CD8-positive, alpha-beta memory T cell (primary cell): ENCODE measurements around the gene MAGEB17. TPM values are rescaled to one million over a fixed set of nuclear protein-coding genes. Genes with fewer than 3 reads are reported as not detected.
"Not testable (repeated sequence)": the region's sequence is repeated elsewhere in the genome, so short reads cannot be mapped to it uniquely, and the experiment has no call there.

Experiments
- CTCF ChIA-PET: fragments of 350-600 bp; sonication (Branson Sonifier 250); formaldehyde crosslinking; loops from one replicate; lab custom pipeline; 2021; ENCODE audit warnings: antibody characterized with exemption; lab: Charles Lee
- POLR2A ChIA-PET: fragments of 350-600 bp; sonication (Branson Sonifier 250); formaldehyde crosslinking; loops from one replicate; lab custom pipeline; 2021; ENCODE audit warnings: antibody characterized with exemption; lab: Charles Lee
- DNase-seq, 5 donors: peaks; one replicate each; pipeline versions ENCODE4 v3.0.0 to v3.0.0-alpha.2; 2020 to 2022; ENCODE audit warnings: mixed read lengths in 1 of 5
- H3K27ac ChIP-seq: one replicate; pipeline ENCODE4 v1.7.0; 2013; ENCODE audit warnings: low read depth, mild to moderate bottlenecking, low read length, moderate library complexity
- H3K27me3 ChIP-seq: 2 replicates; pipeline ENCODE4 v1.7.0; 2013; ENCODE audit warnings: low read length, mild to moderate bottlenecking; ENCODE audit not compliant: insufficient read depth, poor library complexity, severe bottlenecking
- H3K36me3 ChIP-seq: 2 replicates; pipeline ENCODE4 v1.7.0; 2013; ENCODE audit warnings: mild to moderate bottlenecking, low read length, moderate library complexity; ENCODE audit not compliant: insufficient read depth
- H3K4me1 ChIP-seq: 2 replicates; pipeline ENCODE4 v1.7.0; 2013; ENCODE audit warnings: mild to moderate bottlenecking, low read length, moderate library complexity; ENCODE audit not compliant: insufficient read depth
- H3K4me3 ChIP-seq: 2 replicates; pipeline ENCODE4 v1.7.0; 2013; ENCODE audit warnings: mild to moderate bottlenecking, low read length
- H3K9me3 ChIP-seq: 2 replicates; pipeline ENCODE4 v1.7.0; 2013; ENCODE audit warnings: mild to moderate bottlenecking, low read length
- H3K27ac Mint-ChIP-seq, 8 donors: one replicate each; pipeline ENCODE4 v1.8.0; 2020 to 2021; ENCODE audit warnings: mixed read lengths in 8 of 8, mild to moderate bottlenecking in 6 of 8, inconsistent platforms in 3 of 8, moderate library complexity in 3 of 8
- H3K27me3 Mint-ChIP-seq, 2 donors: one replicate each; pipeline ENCODE4 v1.8.0; 2020 to 2021; ENCODE audit warnings: mixed read lengths in 2 of 2, mild to moderate bottlenecking in 1 of 2, moderate library complexity in 1 of 2
- H3K36me3 Mint-ChIP-seq, 3 donors: one replicate each; pipeline ENCODE4 v1.8.0; 2020 to 2021; ENCODE audit warnings: mixed read lengths in 3 of 3, inconsistent platforms in 1 of 3, mild to moderate bottlenecking in 1 of 3
- H3K4me1 Mint-ChIP-seq, 3 donors: one replicate each; pipeline ENCODE4 v1.8.0; 2020 to 2021; ENCODE audit warnings: mixed read lengths in 3 of 3, inconsistent platforms in 1 of 3, mild to moderate bottlenecking in 1 of 3
- H3K4me3 Mint-ChIP-seq, 7 donors: one replicate each; pipeline ENCODE4 v1.8.0; 2020 to 2021; ENCODE audit warnings: mixed read lengths in 7 of 7, mild to moderate bottlenecking in 6 of 7, moderate library complexity in 4 of 7, inconsistent platforms in 2 of 7
- H3K9me3 Mint-ChIP-seq, 5 donors: one replicate each; pipeline ENCODE4 v1.8.0; 2020 to 2022; ENCODE audit warnings: mixed read lengths in 5 of 5, mild to moderate bottlenecking in 3 of 5, moderate library complexity in 2 of 5, inconsistent platforms in 1 of 5
- polyA plus RNA-seq: library from polyadenylated mRNA; unstranded; fragments of 300-500 nt; fragmentation: Illumina TruSeq; gene quantifications from one replicate; pipeline ENCODE4 v1.2.3, GENCODE V29; 2021
- total RNA-seq, 2 experiments: library from RNA; stranded (reverse); gene quantifications; one replicate each; pipeline ENCODE4 v1.2.3, GENCODE V29; 2021

Gene MAGEB17
- total and polyA plus RNA-seq, 3 experiments from 2014 or later, result not detected

- H3K9me3 ChIP-seq, result no peaks in the 10 kb centered on the region
- H3K4me3 Mint-ChIP-seq, result no peak overlapping the region
- peaks cover 0 to 1% (median 0%) of the 10 kb centered on the region in 3 donors for H3K36me3 Mint-ChIP-seq
- no peak for DNase-seq
- H3K27ac ChIP-seq, result no peak overlapping the region
- no peaks in the 10 kb centered on the region for H3K4me1 ChIP-seq
- peaks cover 5 to 17% of the 10 kb centered on the region in 2 donors for H3K27me3 Mint-ChIP-seq
- H3K4me1 Mint-ChIP-seq, result no peaks in the 10 kb centered on the region
- H3K27me3 ChIP-seq, result no peaks in the 10 kb centered on the region
- H3K9me3 Mint-ChIP-seq, result peaks cover 0 to 6% (median 0%) of the 10 kb centered on the region in 5 donors
- no peak overlapping the region for H3K27ac Mint-ChIP-seq
- no peaks in the 10 kb centered on the region for H3K36me3 ChIP-seq
- CTCF ChIA-PET, result no interaction called here
- POLR2A ChIA-PET, result no interaction called here
- H3K4me3 ChIP-seq, result no peak overlapping the region
Measured at GRCh38 chrX:16143968-16144367, 23.3 kb upstream of the MAGEB17 start.

- peaks cover 5 to 17% of the 10 kb centered on the region in 2 donors for H3K27me3 Mint-ChIP-seq
- Histone ChIP-seq H3K36me3 (no peaks in the 10 kb centered on the region), H3K27ac (no peak overlapping the region), H3K27me3 (no peaks in the 10 kb centered on the region), H3K4me1 (no peaks in the 10 kb centered on the region), H3K9me3 (no peaks in the 10 kb centered on the region), H3K4me3 (no peak overlapping the region)
- no peaks in the 10 kb centered on the region for H3K4me1 Mint-ChIP-seq
- no peak overlapping the region for H3K27ac Mint-ChIP-seq
- CTCF ChIA-PET, result no interaction called here
- no peak for DNase-seq
- peaks cover 0 to 6% (median 0%) of the 10 kb centered on the region in 5 donors for H3K9me3 Mint-ChIP-seq
- no peak overlapping the region for H3K4me3 Mint-ChIP-seq
- H3K36me3 Mint-ChIP-seq, result peaks cover 0 to 1% (median 0%) of the 10 kb centered on the region in 3 donors
- POLR2A ChIA-PET, result no interaction called here
Measured at GRCh38 chrX:16144420-16144819, 22.9 kb upstream of the MAGEB17 start.

- peaks cover 5 to 17% of the 10 kb centered on the region in 2 donors for H3K27me3 Mint-ChIP-seq
Measured at GRCh38 chrX:16145093-16145492, 22.2 kb upstream of the MAGEB17 start.

GRCh38 chrX:16145656-16146055 lies 21.6 kb upstream of the MAGEB17 start:
- no peak overlapping the region for H3K4me3 ChIP-seq
- H3K27me3 Mint-ChIP-seq, result peaks cover 3 to 17% of the 10 kb centered on the region in 2 donors
- H3K4me3 Mint-ChIP-seq, result no peak overlapping the region
- no peaks in the 10 kb centered on the region for H3K36me3 ChIP-seq
- H3K36me3 Mint-ChIP-seq, result peaks cover 0 to 1% (median 0%) of the 10 kb centered on the region in 3 donors
- POLR2A ChIA-PET, result no interaction called here
- H3K27me3 ChIP-seq, result no peaks in the 10 kb centered on the region
- no peak overlapping the region for H3K27ac ChIP-seq
- CTCF ChIA-PET, result no interaction called here
- no peaks in the 10 kb centered on the region for H3K9me3 ChIP-seq
- no peak overlapping the region for H3K27ac Mint-ChIP-seq
- peaks cover 0 to 6% (median 0%) of the 10 kb centered on the region in 5 donors for H3K9me3 Mint-ChIP-seq
- no peaks in the 10 kb centered on the region for H3K4me1 ChIP-seq
- no peak for DNase-seq
- H3K4me1 Mint-ChIP-seq, result no peaks in the 10 kb centered on the region

More at GRCh38 chrX:16145093-16145492, 22.2 kb upstream of the MAGEB17 start:
- POLR2A ChIA-PET, DNase-seq, H3K9me3 Mint-ChIP-seq, H3K4me3 ChIP-seq, H3K4me3 Mint-ChIP-seq, H3K27ac ChIP-seq, H3K4me1 Mint-ChIP-seq, H3K4me1 ChIP-seq, CTCF ChIA-PET, H3K9me3 ChIP-seq, H3K36me3 Mint-ChIP-seq, H3K27me3 ChIP-seq, H3K27ac Mint-ChIP-seq, H3K36me3 ChIP-seq: not testable (repeated sequence)

GRCh38 chrX:16148896-16149295 lies 18.4 kb upstream of the MAGEB17 start:
- ChIA-PET CTCF (no interaction called here), POLR2A (no interaction called here)

GRCh38 chrX:16155581-16156096 lies 11.6 kb upstream of the MAGEB17 start:
- Mint-ChIP-seq H3K27me3 (peaks cover 4 to 6% of the 10 kb centered on the region in 2 donors), H3K36me3 (no peaks in the 10 kb centered on the region), H3K27ac (no peak overlapping the region), H3K9me3 (no peaks in the 10 kb centered on the region), H3K4me3 (no peak overlapping the region), H3K4me1 (no peaks in the 10 kb centered on the region)
- ChIA-PET CTCF (no interaction called here), POLR2A (no interaction called here)
- H3K27ac ChIP-seq, result no peak overlapping the region
- no peak for DNase-seq
- no peaks in the 10 kb centered on the region for H3K4me1 ChIP-seq
- no peak overlapping the region for H3K4me3 ChIP-seq
- H3K27me3 ChIP-seq, result no peaks in the 10 kb centered on the region
- H3K36me3 ChIP-seq, result no peaks in the 10 kb centered on the region
- no peaks in the 10 kb centered on the region for H3K9me3 ChIP-seq

More at GRCh38 chrX:16148896-16149295, 18.4 kb upstream of the MAGEB17 start:
- Histone ChIP-seq H3K27me3 (no peaks in the 10 kb centered on the region), H3K4me3 (no peak overlapping the region), H3K9me3 (no peaks in the 10 kb centered on the region), H3K4me1 (no peaks in the 10 kb centered on the region), H3K27ac (no peak overlapping the region), H3K36me3 (no peaks in the 10 kb centered on the region)
- H3K4me1 Mint-ChIP-seq, result no peaks in the 10 kb centered on the region
- H3K27me3 Mint-ChIP-seq, result peaks cover 4 to 10% of the 10 kb centered on the region in 2 donors
- no peak overlapping the region for H3K4me3 Mint-ChIP-seq
- H3K36me3 Mint-ChIP-seq, result peaks cover 0 to 1% (median 0%) of the 10 kb centered on the region in 3 donors
- no peak overlapping the region for H3K27ac Mint-ChIP-seq
- DNase-seq, result no peak
- H3K9me3 Mint-ChIP-seq, result peaks cover 0 to 6% (median 0%) of the 10 kb centered on the region in 5 donors

- H3K36me3 ChIP-seq, result no peaks in the 10 kb centered on the region
- Mint-ChIP-seq H3K27ac (no peak overlapping the region), H3K4me1 (no peaks in the 10 kb centered on the region), H3K36me3 (no peaks in the 10 kb centered on the region), H3K4me3 (no peak overlapping the region), H3K9me3 (no peaks in the 10 kb centered on the region), H3K27me3 (peaks cover 6 to 7% of the 10 kb centered on the region in 2 donors)
- no peak for DNase-seq
- H3K27ac ChIP-seq, result no peak overlapping the region
- ChIA-PET CTCF (no interaction called here), POLR2A (no interaction called here)
- no peak overlapping the region for H3K4me3 ChIP-seq
- H3K27me3 ChIP-seq, result no peaks in the 10 kb centered on the region
- H3K4me1 ChIP-seq, result no peaks in the 10 kb centered on the region
- no peaks in the 10 kb centered on the region for H3K9me3 ChIP-seq
Measured at GRCh38 chrX:16156692-16157331, 10.5 kb upstream of the MAGEB17 start.

GRCh38 chrX:16160729-16161128 lies 6.6 kb upstream of the MAGEB17 start:
- Histone ChIP-seq H3K4me3 (no peak overlapping the region), H3K4me1 (no peaks in the 10 kb centered on the region), H3K36me3 (no peaks in the 10 kb centered on the region), H3K9me3 (no peaks in the 10 kb centered on the region), H3K27ac (no peak overlapping the region), H3K27me3 (no peaks in the 10 kb centered on the region)
- CTCF ChIA-PET, result no interaction called here
- Mint-ChIP-seq H3K4me3 (no peak overlapping the region), H3K36me3 (no peaks in the 10 kb centered on the region), H3K9me3 (no peaks in the 10 kb centered on the region), H3K4me1 (no peaks in the 10 kb centered on the region), H3K27me3 (peaks cover 10 to 12% of the 10 kb centered on the region in 2 donors), H3K27ac (no peak overlapping the region)
- no peak for DNase-seq
- POLR2A ChIA-PET, result no interaction called here
